H9 (cell line): ENCODE results near the gene ZNFX1. TPM values are rescaled to one million over a fixed set of nuclear protein-coding genes. Genes with fewer than 3 reads are reported as not detected.

Source experiments
- DNase-seq: peaks from one replicate; pipeline ENCODE4 v3.0.0-alpha.2; 2017
- H2AFZ ChIP-seq: one replicate; pipeline ENCODE4 v1.6.1; 2013; ENCODE audit warnings: mild to moderate bottlenecking, low read length, control low read depth, moderate library complexity
- H2AK5ac ChIP-seq: 2 replicates; pipeline ENCODE4 v1.6.1; 2013; ENCODE audit warnings: low read length, control low read depth, mixed read lengths; ENCODE audit not compliant: insufficient read length
- H2BK120ac ChIP-seq: one replicate; pipeline ENCODE4 v1.6.1; 2013; ENCODE audit warnings: low read depth, mild to moderate bottlenecking, low read length, control low read depth, inconsistent platforms; ENCODE audit not compliant: poor library complexity, severe bottlenecking
- H2BK12ac ChIP-seq: 2 replicates; pipeline ENCODE4 v1.6.1; 2013; ENCODE audit warnings: low read length, control low read depth, mixed read lengths, low read depth; ENCODE audit not compliant: insufficient read length
- H2BK15ac ChIP-seq: 2 replicates; pipeline ENCODE4 v1.6.1; 2013; ENCODE audit warnings: low read depth, low read length, control low read depth
- H2BK20ac ChIP-seq: one replicate; pipeline ENCODE4 v1.6.1; 2013; ENCODE audit warnings: low read depth, mild to moderate bottlenecking, low read length, control low read depth, inconsistent platforms; ENCODE audit not compliant: poor library complexity, severe bottlenecking
- H2BK5ac ChIP-seq: 2 replicates; pipeline ENCODE4 v1.6.1; 2013; ENCODE audit warnings: low read length, control low read depth, mixed read lengths; ENCODE audit not compliant: insufficient read length
- H3K14ac ChIP-seq: 2 replicates; pipeline ENCODE4 v1.6.1; 2013; ENCODE audit warnings: low read length, control low read depth; ENCODE audit not compliant: insufficient read depth
- H3K18ac ChIP-seq: 2 replicates; pipeline ENCODE4 v1.6.1; 2013; ENCODE audit warnings: low read depth, mild to moderate bottlenecking, mixed read lengths, low read length, control low read depth; ENCODE audit not compliant: insufficient read length
- H3K23ac ChIP-seq: 2 replicates; pipeline ENCODE4 v1.6.1; 2013; ENCODE audit warnings: low read length, control low read depth, mixed read lengths, low read depth; ENCODE audit not compliant: insufficient read length
- H3K23me2 ChIP-seq: 2 replicates; pipeline ENCODE4 v1.6.1; 2013; ENCODE audit warnings: low read depth, mild to moderate bottlenecking, mixed read lengths, low read length, control low read depth; ENCODE audit not compliant: insufficient read length, poor library complexity, severe bottlenecking
- H3K27ac ChIP-seq: 2 replicates; pipeline ENCODE4 v1.5.1; 2013; ENCODE audit warnings: low read length, control low read depth, mixed read lengths, low read depth; ENCODE audit not compliant: insufficient read length
- H3K27me3 ChIP-seq: 2 replicates; pipeline ENCODE4 v1.6.1; 2013; ENCODE audit warnings: low read length, control low read depth, inconsistent platforms; ENCODE audit not compliant: insufficient read depth
- H3K4ac ChIP-seq: 2 replicates; pipeline ENCODE4 v1.6.1; 2013; ENCODE audit warnings: low read depth, mild to moderate bottlenecking, control low read depth, inconsistent platforms, low read length, moderate library complexity
- H3K4me1 ChIP-seq: 2 replicates; pipeline ENCODE4 v1.6.1; 2013; ENCODE audit warnings: low read length, control low read depth, inconsistent platforms; ENCODE audit not compliant: insufficient read depth
- H3K4me2 ChIP-seq: 2 replicates; pipeline ENCODE4 v1.6.1; 2013; ENCODE audit warnings: low read length, control low read depth, mixed read lengths; ENCODE audit not compliant: insufficient read length, insufficient read depth
- H3K56ac ChIP-seq: 2 replicates; pipeline ENCODE4 v1.6.1; 2013; ENCODE audit warnings: low read depth, mild to moderate bottlenecking, mixed read lengths, low read length, control low read depth; ENCODE audit not compliant: insufficient read length
- H3K79me1 ChIP-seq: 2 replicates; pipeline ENCODE4 v1.6.1; 2013; ENCODE audit warnings: low read depth, mild to moderate bottlenecking, moderate library complexity, low read length, control low read depth, inconsistent platforms; ENCODE audit not compliant: insufficient read depth, poor library complexity, severe bottlenecking
- H3K79me2 ChIP-seq: 2 replicates; pipeline ENCODE4 v1.6.1; 2013; ENCODE audit warnings: low read length, control low read depth, inconsistent platforms; ENCODE audit not compliant: insufficient read depth
- H3K9ac ChIP-seq: 2 replicates; pipeline ENCODE4 v1.6.1; 2013; ENCODE audit warnings: low read length, control low read depth, mixed read lengths; ENCODE audit not compliant: insufficient read length; ENCODE audit errors: extremely low read depth
- H3K9me3 ChIP-seq: one replicate; pipeline ENCODE4 v1.6.1; 2013; ENCODE audit warnings: low read depth, low read length, inconsistent platforms; ENCODE audit not compliant: control insufficient read depth
- H3T11ph ChIP-seq: one replicate; pipeline ENCODE4 v1.6.1; 2013; ENCODE audit warnings: mild to moderate bottlenecking, low read length, control low read depth, inconsistent platforms
- H4K20me1 ChIP-seq: one replicate; pipeline ENCODE4 v1.6.1; 2013; ENCODE audit not compliant: control insufficient read depth, insufficient read length, insufficient read depth
- H4K5ac ChIP-seq: 2 replicates; pipeline ENCODE4 v1.6.1; 2013; ENCODE audit warnings: low read depth, mild to moderate bottlenecking, mixed read lengths, low read length, control low read depth; ENCODE audit not compliant: insufficient read length
- H4K8ac ChIP-seq: replicated peaks from 2 replicates; pipeline ENCODE4 v1.6.1; 2013; ENCODE audit warnings: low read length, control low read depth, mixed read lengths, low read depth; ENCODE audit not compliant: insufficient read length
- H4K91ac ChIP-seq: 2 replicates; pipeline ENCODE4 v1.6.1; 2013; ENCODE audit warnings: low read depth, mild to moderate bottlenecking, moderate library complexity, mixed read lengths, low read length, control low read depth; ENCODE audit not compliant: insufficient read length
- H3K27ac Mint-ChIP-seq, 3 experiments: 2 replicates in 2 of 3; 3 replicates in 1 of 3; pipeline ENCODE4 v1.8.0; 2020 to 2021; ENCODE audit warnings: mixed read lengths in 3 of 3, mild to moderate bottlenecking in 1 of 3, moderate library complexity in 1 of 3
- H3K27me3 Mint-ChIP-seq: 2 replicates; pipeline ENCODE4 v1.8.0; 2021; ENCODE audit warnings: low read depth, mild to moderate bottlenecking, moderate library complexity, mixed read lengths
- H3K36me3 Mint-ChIP-seq, 3 experiments: 2 replicates in 2 of 3; 3 replicates in 1 of 3; pipeline ENCODE4 v1.8.0; 2020 to 2021; ENCODE audit warnings: low read depth in 3 of 3, mixed read lengths in 3 of 3; ENCODE audit not compliant: insufficient read depth in 1 of 3
- H3K4me1 Mint-ChIP-seq, 2 experiments: 2 replicates each; pipeline ENCODE4 v1.8.0; 2020; ENCODE audit warnings: mixed read lengths in 2 of 2
- H3K4me3 Mint-ChIP-seq, 2 experiments: 2 replicates in 1 of 2; 3 replicates in 1 of 2; pipeline ENCODE4 v1.8.0; 2020 to 2021; ENCODE audit warnings: mild to moderate bottlenecking in 2 of 2, mixed read lengths in 2 of 2, moderate library complexity in 1 of 2
- H3K9me3 Mint-ChIP-seq, 2 experiments: 2 replicates in 1 of 2; 3 replicates in 1 of 2; pipeline ENCODE4 v1.8.0; 2020; ENCODE audit warnings: mild to moderate bottlenecking in 2 of 2, mixed read lengths in 2 of 2, moderate library complexity in 1 of 2
- CTCF ChIP-seq: fragments of 200-600 bp; sonication (generic); conservative IDR thresholded peaks from 3 replicates; pipeline ENCODE4 v1.8.0; 2021; ENCODE audit warnings: antibody characterized with exemption, mild to moderate bottlenecking
- WGBS: extraction: QIAGEN DNeasy Blood & Tissue Kit; methylation state at CpG from one replicate; pipeline ENCODE4 v1.1.7; 2013; ENCODE audit warnings: missing lambda C conversion rate, low lambda C conversion rate, mixed read lengths; ENCODE audit not compliant: insufficient read length; ENCODE audit errors: extremely low coverage; 5-methylcytosine and 5-hydroxymethylcytosine counted together
- total RNA-seq: library from RNA; stranded (reverse); gene quantifications from 2 replicates; pipeline ENCODE4 v1.2.1, GENCODE V29; 2021

Gene ZNFX1
- total RNA-seq, 1 experiment from 2014 or later: 13.3 TPM

DNA sequence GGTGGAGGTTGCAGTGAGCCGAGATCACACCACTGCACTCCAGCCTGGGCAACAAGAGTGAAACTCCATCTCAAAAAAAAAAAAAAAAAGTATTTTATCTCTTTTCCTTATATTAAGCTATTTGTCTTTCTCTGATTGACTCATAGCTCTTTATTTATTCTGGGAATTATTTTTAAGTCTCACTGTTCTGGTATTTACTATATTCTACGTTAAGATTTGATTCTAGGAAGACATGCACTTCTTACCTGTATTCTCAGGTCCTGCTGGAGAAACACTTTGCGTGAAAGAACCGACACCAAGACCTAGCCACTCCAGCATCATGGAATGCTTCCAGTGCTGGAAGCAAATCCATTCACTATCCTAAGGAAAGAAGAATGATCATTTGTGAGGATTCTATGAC is 17.6 kb downstream of the ZNFX1 start:
- Histone ChIP-seq H3K27ac (no peak overlapping the region), H3K4me2 (no peak overlapping the region), H3K79me1 (no peaks in the 10 kb centered on the region), H3K14ac (no peak overlapping the region), H3K79me2 (no peaks in the 10 kb centered on the region), H4K91ac (no peak overlapping the region), H3K56ac (no peak overlapping the region), H2BK120ac (no peak overlapping the region), H4K20me1 (no peaks in the 10 kb centered on the region), H3K9ac (no peak overlapping the region), H3K18ac (no peak overlapping the region), H3T11ph (no peak overlapping the region), H2BK20ac (no peak overlapping the region), H3K23ac (no peak overlapping the region), H3K9me3 (no peaks in the 10 kb centered on the region), H2BK12ac (no peak overlapping the region), H2BK5ac (no peak overlapping the region), H2AFZ (no peak overlapping the region), H2AK5ac (no peak overlapping the region), H3K27me3 (no peaks in the 10 kb centered on the region), H4K5ac (no peak overlapping the region), H3K4ac (no peak overlapping the region), H2BK15ac (no peak overlapping the region), H4K8ac (no peak overlapping the region), H3K4me1 (no peaks in the 10 kb centered on the region), H3K23me2 (no peaks in the 10 kb centered on the region)
- H3K27me3 Mint-ChIP-seq: no peaks in the 10 kb centered on the region
- H3K36me3 Mint-ChIP-seq: peaks cover 36 to 92% (median 82%) of the 10 kb centered on the region in 3 experiments
- H3K4me3 Mint-ChIP-seq: no peak overlapping the region
- TF ChIP-seq CTCF: no peak
- no peaks in the 10 kb centered on the region for H3K9me3 Mint-ChIP-seq
- H3K4me1 Mint-ChIP-seq: no peaks in the 10 kb centered on the region
- no peak overlapping the region for H3K27ac Mint-ChIP-seq
- DNase-seq: no peak
- WGBS: no CpG with 5 or more reads among the region's 4 CpGs
